Ishikawa (cell line): Measurements from ENCODE around the gene NUDT14.

Experiments used
- CEBPB ChIP-seq: IDR thresholded peaks from 2 replicates; pipeline ENCODE4 v1.6.1; 2012
- CREB1 ChIP-seq: IDR thresholded peaks from 2 replicates; pipeline ENCODE4 v1.6.1; 2012; ENCODE audit warnings: low read depth
- EGR1 ChIP-seq: IDR thresholded peaks from 2 replicates; pipeline ENCODE4 v1.6.1; 2012
- EP300 ChIP-seq: IDR thresholded peaks from 2 replicates; pipeline ENCODE4 v1.6.1; 2012; ENCODE audit warnings: borderline replicate concordance
- FOXM1 ChIP-seq: IDR thresholded peaks from 2 replicates; pipeline ENCODE4 v1.6.1; 2012; ENCODE audit warnings: low read depth, borderline replicate concordance
- MAX ChIP-seq: IDR thresholded peaks from 2 replicates; pipeline ENCODE4 v1.6.1; 2012
- NFIC ChIP-seq: IDR thresholded peaks from 2 replicates; pipeline ENCODE4 v1.6.1; 2012
- RAD21 ChIP-seq: IDR thresholded peaks from 2 replicates; pipeline ENCODE4 v1.6.1; 2012; ENCODE audit warnings: low read depth
- REST ChIP-seq: IDR thresholded peaks from 2 replicates; pipeline ENCODE4 v1.6.1; 2012; ENCODE audit warnings: low read depth, mild to moderate bottlenecking
- TAF1 ChIP-seq: IDR thresholded peaks from 2 replicates; pipeline ENCODE4 v1.6.1; 2012; ENCODE audit warnings: low read depth, mild to moderate bottlenecking
- TCF12 ChIP-seq: IDR thresholded peaks from 2 replicates; pipeline ENCODE4 v1.6.1; 2012; ENCODE audit warnings: low read depth
- TEAD4 ChIP-seq: IDR thresholded peaks from 2 replicates; pipeline ENCODE4 v1.6.1; 2012
- USF1 ChIP-seq: IDR thresholded peaks from 2 replicates; pipeline ENCODE4 v1.6.1; 2012
- YY1 ChIP-seq: IDR thresholded peaks from 2 replicates; pipeline ENCODE4 v1.6.1; 2012; ENCODE audit warnings: low read depth
- ZBTB7A ChIP-seq: IDR thresholded peaks from 2 replicates; pipeline ENCODE4 v1.6.1; 2012; ENCODE audit warnings: low read depth

NUDT14 gene

GRCh38 chr14:105184461-105184860, 3.3 kb upstream of the NUDT14 start:
- TF ChIP-seq EP300 (no peak), CEBPB (no peak), TAF1 (no peak), TEAD4 (no peak), RAD21 (no peak), REST (no peak), ZBTB7A (no peak), EGR1 (no peak), USF1 (no peak), TCF12 (no peak), NFIC (no peak), FOXM1 (no peak), MAX (no peak), YY1 (no peak), CREB1 (no peak)

GRCh38 chr14:105182296-105183020, 1.3 kb upstream of the NUDT14 start:
- TF ChIP-seq FOXM1 (no peak), USF1 (no peak), EGR1 (no peak), REST (no peak), EP300 (no peak)

GRCh38 chr14:105181549-105182295, 610 bp upstream of the NUDT14 start:
- TF ChIP-seq TAF1 (no peak), EGR1 (no peak), ZBTB7A (peak; percentile 14; the same call in 1 of the 2 replicates), CREB1 (no peak)

GRCh38 chr14:105179191-105179590, 1.9 kb downstream of the NUDT14 start:
- TF ChIP-seq MAX (no peak), REST (no peak), CEBPB (no peak), NFIC (no peak), FOXM1 (no peak)

GRCh38 chr14:105178868-105179140, 2.3 kb downstream of the NUDT14 start:
- TF ChIP-seq NFIC (no peak), CEBPB (no peak), FOXM1 (no peak), TEAD4 (no peak), RAD21 (no peak), EGR1 (no peak), EP300 (no peak)
